ENCODE data around the gene LONRF2.

Gene LONRF2

DNA sequence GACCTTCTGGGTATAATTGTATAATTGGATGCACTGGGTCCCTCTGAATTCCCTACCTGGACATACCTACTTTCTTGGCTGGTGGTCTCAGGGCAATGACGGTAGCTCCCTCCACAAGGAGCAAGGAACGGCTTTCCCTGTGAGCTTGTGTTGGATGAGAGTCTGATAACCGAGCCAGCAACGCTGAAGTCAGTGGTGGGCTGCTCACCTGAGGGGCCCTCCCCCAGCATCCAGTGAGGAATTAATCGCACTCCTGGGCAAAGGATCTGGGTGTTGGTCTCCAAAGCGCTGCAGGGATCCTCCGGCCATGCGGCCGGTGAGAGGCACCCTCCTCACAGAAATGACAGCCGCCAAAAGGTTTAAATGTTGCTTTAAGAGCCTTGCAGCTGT is 47.1 kb downstream of the LONRF2 start:
- DNase-seq (ENCODE audit: low read depth, low spot score), result no peak

DNA sequence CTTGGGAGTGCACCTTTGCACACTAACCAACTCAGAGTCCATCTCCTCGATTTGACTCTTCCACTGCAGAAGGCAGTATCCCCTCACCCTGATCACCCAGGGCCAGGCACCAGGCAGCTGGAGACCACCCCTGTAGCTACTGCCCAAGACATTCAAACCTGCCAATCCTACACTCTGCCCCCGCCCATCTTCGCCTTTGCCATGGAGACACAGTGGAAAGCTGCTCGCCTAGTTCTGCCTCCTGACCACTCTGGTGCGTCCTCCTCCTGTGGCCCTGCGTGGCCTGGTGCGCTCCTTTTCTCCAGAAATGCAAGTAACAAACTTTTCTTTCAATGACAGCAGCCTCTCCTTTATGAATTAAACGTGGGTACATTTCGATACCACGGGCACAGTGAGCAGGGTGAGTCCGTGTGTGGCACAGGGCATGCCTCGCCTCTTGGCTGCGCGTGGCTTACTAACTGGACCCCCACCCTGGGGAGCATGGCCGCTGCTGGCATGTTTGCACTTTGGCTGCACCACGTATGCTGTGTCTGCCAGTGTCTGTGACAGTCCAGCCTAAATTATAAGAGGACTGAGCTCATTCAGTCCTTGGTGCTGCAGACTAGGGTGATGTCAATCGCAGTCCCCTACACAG is 47.6 kb downstream of the LONRF2 start:
- DNase-seq (ENCODE audit: low read depth, low spot score), result no peak

DNA sequence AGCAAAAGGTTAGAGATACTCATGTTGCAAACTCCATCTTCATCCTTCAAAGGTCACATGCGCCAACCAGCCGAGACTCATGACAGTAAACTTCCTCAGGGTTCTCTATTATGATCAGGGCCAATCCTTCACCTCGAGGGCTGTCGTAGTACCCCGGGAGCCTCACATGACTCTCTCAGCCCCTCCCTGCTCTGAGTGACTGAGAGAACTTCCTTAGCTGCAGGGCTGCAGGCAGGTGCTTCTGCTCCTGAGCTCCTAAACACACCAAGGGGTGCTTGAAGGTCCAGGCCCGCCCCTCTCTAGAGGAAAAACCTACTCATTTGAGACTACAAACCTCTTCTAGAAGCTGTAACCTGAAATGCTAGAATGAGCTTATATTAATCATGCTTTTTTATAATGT is 48.2 kb downstream of the LONRF2 start:
- no peak for DNase-seq (ENCODE audit: low read depth, low spot score)

DNA sequence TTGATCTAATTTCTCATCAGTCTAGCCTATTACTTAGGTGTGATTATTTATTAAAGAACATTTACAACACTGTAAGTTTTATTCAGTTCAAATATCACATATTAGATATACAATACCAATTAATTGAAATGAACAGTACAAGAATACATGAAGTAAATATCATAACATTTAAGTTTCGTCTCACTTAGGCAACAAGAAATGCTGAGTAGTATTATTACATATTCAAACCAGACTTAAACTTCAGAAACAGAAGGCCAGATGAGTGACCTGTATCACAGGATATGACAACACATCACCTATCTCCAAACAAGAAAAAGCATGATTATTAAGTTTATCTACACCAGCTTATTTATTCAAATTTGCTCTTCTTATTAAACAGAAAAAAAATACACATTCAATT is 48.9 kb downstream of the LONRF2 start:
- DNase-seq (ENCODE audit: low read depth, low spot score), result no peak

DNA sequence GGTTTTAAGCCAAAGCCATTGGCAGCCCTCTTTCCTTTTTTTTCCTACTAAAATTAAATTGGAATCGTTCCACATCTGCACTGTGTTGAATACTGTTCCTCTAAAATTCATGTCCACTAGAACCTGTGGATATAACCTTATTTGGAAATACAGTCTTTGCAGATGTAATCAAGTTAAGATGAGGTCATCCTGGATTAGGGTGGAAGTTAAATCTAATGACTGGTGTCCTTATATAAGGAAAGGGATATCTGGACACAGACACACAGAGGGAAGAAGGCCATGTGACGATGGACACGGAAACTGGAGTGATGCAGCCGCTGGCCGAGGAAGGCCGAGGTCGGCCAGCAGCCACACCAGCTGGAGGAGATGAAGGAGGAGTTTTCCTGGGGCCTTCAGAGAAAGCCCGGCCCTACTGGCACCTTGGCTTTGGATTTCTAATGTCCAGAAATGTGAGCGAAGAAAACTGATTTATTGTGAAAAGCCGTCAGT is 49.4 kb downstream of the LONRF2 start:
- DNase-seq (ENCODE audit: low read depth, low spot score), result no peak

DNA sequence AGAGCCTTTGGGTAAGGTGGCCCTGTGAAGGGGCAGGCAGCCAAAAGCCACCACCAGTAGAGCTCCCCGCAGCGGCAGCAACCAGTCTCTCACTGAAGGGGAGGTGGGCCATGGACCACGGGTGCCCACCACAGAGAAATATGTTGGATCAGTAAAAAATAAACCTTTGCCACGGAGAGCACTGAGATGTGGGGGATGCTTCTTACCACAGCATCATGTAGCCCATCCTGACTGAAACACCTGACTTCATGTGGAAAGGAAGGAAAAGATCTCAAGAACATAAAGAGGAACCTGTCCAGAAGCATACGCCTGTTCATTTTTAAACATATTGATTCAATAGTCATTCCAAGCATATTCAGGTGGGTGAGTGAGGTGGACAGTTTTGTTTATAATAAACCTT is 51.1 kb downstream of the LONRF2 start:
- DNase-seq (ENCODE audit: low read depth, low spot score), result no peak

DNA sequence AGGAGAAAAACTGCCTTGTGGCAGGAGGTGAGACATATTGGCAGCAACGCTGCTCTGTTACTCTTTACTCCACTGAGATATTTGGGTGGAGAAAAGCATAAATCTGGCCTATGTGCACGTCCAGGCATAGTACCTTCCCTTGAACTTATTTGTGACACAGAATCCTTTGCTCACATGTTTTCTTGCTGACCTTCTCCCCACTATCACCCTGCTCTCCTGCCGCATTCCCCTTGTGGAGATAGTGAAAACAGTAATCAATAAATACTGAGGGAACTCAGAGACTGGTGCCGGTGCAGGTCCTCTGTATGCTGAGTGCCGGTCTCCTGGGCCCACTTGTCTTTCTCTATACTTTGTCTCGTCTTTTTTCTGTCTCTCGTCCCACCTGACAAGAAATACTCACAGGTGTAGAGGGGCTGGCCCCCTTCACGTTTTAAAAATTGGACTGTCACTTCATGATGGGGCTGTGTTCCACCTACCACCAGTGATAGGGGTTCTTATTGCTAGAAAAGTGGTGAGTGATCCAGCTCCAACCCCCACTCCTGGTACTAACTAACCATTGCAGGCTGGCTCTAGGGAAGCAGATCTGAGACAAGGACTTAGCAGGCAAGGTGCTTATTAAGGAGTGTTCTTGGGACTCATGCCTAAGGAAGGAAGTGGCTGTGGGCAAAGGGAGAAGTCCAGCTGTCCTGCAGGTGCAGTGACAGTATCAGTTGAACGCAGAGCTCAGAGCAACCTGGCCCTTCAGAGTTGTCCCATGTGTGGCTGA is 51.7 kb downstream of the LONRF2 start:
- DNase-seq (ENCODE audit: low read depth, low spot score), result no peak

DNA sequence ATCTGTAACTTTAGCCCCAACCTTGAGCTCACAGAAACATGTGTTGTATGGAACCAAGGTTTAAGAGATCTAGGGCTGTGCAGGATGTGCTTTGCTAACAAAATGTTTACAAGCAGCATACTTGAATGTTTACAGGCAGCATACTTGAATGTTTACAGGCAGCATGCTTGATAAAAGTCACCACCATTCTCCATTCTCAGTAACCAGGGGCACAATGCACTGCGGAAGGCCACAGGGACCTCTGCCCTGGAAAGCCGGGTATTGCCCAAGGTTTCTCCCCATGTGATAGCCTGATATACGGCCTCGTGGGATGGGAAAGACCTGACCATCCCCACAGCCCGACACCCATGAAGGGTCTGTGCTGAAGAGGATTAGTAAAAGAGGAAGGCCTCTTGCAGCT is 52.4 kb downstream of the LONRF2 start:
- no peak for DNase-seq (ENCODE audit: low read depth, low spot score)

DNA sequence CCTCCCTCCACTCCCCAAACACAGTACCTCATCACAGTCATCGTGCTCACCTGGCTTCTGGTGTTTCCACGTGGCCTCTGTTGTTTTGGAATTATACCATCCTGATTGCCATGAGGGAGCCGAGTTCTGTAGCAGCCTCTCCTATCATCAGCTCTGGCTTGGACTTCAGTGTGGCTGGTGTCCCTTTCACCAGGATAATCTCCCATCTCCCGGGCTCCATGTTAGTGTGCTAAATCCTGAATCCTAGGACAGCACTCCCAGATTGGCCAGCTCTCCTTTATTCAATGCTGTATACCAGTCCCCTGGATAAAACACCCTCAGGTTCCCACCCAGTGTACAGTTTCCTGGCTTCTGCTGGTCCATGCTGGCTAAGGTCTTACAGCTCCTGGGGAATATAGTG is 53.3 kb downstream of the LONRF2 start:
- no peak for DNase-seq (ENCODE audit: low read depth, low spot score)

DNA sequence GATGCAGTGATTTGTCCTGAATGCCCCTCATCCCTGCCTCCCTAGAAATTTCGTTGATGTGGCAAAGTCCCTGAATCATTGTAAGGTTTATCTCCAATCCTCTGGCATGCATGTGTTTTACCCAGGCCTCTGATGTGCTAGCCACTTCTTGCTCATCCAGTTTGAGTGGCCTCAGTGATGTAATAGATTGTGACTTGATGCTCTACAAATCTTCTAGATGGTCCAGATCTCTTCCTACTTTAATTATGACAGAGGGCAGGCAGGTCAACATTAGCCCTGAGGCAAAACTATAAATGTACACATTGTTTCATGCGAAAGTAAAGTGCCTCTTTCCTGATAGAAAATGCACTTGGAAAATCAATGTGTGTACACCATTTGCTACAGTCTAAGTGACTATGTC is 54.5 kb downstream of the LONRF2 start:
- no peak for DNase-seq (ENCODE audit: low read depth, low spot score)

DNA sequence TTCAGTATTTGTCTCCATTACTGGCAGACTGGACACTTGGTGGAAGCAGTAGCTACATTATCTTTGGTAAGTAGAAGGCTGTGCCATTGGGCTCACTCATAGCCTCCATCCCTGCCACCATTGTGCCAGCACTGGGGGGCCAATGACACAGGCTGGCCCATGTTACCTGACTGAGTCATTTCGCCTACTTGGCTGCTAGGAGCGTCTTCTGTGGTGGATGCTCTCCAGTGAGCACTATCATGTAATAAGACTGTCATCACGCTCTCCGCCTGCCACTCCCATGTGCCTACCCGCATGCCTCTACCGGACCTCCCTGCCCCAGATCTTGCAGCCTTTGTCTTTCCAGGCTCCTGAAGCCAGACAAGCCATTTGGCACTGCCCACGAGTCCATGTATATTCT is 56.2 kb downstream of the LONRF2 start:
- no peak for DNase-seq (ENCODE audit: low read depth, low spot score)

DNA sequence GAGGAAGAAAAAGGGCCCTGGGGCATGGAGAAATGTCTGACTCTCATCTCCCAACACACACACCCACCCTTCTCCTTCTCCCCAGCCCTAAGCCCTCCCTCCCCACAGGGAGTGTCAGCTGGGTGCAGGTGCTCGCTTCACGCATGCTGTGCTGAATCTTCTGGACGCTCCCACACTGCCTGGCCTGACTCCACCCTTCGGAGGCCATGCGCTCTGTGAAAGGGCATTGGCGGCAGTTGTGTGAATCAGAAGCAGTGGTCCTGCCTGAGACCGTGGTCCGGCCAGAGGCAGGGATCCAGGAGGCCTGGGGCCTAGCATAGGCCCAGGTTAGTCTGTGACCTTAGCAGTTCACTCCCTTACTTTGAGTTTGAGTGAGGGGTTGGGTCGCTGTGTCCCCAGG is 57.1 kb downstream of the LONRF2 start:
- DNase-seq (ENCODE audit: low read depth, low spot score), result no peak

DNA sequence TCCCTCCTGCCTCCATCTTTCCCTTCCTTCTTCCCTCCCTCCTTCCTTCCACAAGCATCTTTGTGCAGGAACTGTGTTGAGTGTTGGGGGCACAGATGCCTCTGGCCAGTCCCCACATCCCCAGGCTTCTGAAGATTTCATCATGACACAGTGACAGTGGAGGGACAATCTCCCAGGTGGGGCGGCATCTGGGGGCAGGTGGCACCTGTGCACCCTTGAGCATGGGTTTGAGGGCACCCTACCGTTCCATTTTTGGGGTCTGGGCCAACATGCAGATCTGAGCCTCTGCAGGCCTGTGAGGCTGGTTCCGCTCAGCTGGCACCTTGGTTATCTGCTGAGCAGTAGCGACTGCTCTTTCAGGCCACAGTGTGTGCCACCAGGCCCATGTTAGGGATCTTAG is 57.6 kb downstream of the LONRF2 start:
- no peak for DNase-seq (ENCODE audit: low read depth, low spot score)

DNA sequence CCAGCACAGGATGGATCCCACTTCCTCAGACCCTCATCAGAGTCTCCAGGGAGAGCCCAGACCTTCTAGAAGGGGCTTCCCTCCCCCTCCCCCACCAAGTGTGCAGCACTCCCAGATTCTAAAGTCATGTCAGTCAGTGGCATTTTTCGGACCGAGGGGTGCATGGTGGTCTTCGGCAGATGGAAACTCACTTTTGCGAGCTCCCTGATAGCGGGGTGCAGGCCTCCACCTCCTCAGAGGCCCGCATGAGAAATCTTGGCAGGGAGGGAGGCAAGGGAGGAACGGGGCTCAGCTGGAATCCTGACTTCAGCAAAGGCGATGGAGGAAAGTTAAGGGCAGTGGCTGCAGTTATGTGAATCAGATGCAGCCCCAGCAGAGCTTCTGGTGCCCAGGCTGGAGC is 58.2 kb downstream of the LONRF2 start:
- DNase-seq (ENCODE audit: low read depth, low spot score), result no peak

DNA sequence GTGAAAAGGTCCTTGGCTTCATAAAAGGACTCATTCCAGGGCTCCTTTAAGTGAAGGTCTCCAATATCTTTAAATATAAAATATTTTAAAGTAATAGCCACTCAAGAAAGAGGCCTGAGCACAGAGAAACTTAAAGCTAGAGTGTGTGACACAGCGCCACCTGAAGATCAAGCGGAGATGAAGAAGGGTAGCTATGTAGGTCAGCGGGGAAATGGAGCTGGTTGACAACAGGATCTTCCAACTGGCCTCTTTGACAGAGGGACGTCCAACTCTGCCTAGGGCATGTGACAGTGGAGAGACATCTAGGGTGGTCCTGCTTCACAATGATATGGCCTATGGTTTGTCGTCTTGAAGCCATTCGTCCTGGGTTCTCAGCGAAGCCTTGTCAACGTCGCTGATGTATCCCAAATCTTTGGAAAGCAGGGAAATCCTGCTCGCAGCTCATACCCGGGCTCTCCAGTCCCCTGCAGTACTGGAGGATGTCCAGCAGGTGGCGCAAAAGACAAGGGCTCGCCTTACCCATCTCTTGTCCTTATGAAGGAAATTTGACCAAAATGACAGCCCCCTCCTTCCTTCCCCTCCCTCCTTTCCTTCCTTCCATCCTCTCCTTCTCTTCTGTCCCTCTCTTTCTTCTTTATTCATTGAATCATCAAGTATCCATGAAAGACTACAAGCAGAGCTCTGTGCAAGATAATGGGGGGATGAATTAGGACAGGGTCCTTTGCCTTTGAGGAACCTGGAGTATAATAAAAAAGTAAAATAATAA is 59.6 kb downstream of the LONRF2 start:
- peak; percentile 35 for DNase-seq (ENCODE audit: low read depth, low spot score)

DNA sequence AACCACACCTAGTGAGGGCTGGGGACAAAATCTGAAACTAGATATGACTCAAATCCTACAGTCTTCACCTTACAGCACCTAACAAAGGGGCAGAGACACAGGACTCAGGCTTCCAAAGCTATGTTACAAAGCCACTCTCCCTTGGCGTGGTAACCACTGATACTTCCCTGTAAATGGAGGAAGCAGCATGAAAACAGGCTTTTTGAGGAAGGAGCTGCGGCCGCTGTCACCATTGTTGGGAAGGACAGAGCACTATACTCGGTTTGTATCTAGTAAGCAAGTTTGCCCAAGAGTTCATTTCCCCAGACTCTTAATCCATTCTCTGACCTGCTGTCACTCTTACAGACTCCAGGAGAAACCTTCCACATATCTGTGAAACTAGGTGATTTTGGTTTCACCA is 60.3 kb downstream of the LONRF2 start:
- DNase-seq (ENCODE audit: low read depth, low spot score), result no peak

DNA sequence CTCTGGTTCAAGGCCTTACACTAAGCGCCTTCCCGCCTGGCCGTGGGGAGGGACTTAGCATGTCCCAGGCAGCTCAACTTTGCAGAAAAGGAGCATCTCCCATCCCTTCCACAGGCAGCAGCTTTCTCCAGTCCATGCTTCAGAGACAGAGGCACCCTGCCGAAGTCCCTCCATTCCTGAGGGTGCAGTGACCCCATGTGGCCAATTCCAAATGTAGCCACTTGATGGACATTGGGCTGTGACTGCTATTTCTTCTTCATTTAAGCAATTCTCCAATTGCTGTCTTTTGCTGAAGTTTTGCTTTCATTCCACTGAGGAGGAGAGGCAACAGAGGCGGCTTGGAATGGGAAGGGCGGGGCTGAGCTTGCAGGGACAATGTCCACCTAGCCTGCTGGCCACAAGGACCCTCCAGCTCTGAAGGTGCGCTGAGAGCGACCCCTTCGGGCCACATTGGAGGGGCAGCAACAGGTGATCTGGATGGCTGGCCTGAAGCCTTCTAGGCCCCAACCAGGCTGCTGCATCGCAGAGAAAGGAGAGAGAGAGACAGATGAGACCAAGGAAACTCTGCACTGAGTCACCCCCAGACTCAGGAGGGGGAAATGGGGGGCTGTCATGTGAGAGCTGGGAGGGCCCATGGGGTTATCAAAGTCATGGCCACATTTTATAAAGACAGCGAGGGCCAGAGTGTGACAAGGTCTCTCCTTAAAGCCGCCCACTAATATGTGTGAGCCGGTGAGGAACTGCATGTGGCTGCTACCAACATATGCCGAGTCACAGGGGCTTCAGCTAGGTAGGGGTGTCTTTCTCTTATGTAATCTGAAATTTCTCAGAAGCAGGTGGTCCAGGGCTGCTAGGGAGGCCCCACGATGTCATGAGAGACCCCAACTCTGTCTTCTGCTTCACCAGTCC is 61.3 kb downstream of the LONRF2 start:
- DNase-seq (ENCODE audit: low read depth, low spot score), result peak; percentile 64

DNA sequence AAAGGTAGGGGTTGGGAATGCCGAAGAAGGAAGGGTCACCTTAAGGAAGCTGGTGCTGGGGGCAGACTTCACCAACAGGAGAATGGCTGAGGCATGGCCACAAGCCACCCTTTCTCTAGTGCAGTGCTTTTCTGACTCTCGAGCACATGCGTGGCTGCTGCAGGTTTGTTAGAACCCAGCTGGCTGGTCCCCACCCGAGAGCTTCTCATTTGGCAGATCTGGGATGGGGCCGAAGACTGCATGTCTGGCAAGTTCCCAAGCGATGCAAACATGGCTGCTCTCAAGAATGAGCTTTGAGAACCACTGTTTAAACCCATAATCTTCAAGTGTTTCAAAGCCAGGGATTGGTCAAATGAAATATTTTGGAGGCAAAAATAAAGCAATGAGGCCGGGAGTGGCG is 63.2 kb downstream of the LONRF2 start:
- no peak for DNase-seq (ENCODE audit: low read depth, low spot score)

DNA sequence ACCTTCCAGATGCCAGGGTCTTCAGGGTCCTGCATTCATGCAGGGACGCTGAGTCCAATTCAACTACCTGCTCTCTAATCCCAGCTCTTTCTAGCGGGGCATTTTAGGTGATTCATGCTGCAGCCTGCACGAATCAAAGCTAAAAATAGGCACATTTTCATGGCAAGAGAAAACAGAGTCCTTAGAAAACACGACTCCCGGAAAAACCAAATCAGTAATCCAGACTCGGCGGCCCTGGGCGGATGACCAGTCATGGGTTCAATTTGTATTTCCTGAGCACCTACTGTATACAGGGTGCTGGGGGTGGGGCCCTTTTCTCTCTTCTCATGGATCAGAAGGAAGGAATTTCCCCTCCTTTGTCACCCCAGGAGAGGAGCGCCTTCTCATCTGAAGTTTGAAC is 64.4 kb downstream of the LONRF2 start:
- no peak for DNase-seq (ENCODE audit: low read depth, low spot score)

DNA sequence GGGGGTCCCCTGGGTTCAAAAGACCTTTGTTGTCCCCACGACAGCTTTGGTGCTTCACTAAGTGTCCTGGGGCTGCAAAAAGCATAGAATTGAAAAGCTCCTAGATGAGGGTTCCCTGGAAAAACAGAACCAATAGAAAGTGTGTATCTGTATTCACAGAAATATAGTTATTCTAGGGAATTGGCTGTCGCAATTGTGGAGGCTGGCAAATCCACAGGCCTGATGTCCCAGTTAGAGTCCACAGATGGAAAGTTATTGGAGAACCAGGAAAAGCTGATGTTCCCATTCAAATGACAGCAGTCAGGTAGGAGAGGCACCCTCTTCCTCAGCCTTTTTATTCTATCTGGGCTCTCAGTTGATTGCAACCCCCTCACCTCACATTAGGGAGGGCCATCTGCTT is 65.5 kb downstream of the LONRF2 start:
- DNase-seq (ENCODE audit: low read depth, low spot score), result no peak

DNA sequence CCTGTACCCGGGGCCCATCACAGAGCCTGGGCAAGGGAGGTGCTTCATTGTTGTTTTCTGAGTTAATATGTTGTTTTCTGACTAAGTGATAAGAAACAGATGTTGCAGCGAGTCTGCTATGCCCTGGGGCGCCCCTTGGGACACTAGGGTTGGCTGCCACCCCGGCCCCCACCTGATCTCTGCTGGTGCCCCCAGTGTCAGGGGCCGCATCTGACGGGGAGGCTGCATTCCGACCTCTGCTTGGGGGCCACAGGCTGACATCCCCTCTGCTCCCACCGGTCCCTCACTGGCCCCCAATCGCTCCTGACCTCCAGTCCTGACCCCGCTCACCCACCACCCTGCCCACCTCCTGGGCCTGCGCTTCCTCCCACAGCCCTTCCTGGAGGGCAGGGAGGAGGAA is 65.9 kb downstream of the LONRF2 start:
- no peak for DNase-seq (ENCODE audit: low read depth, low spot score)

Measured in smooth muscle cell of the brain vasculature (primary cell).